ENCODE results near the gene MPND. TPM values are rescaled to one million over a fixed set of nuclear protein-coding genes. Genes with fewer than 3 reads are reported as not detected.

The MPND gene
- polyA plus RNA-seq, 1 of the 3 experiments (the other 2 are of a cell fraction) = 21.3 TPM

GRCh38 chr19:4376991-4377781 is 33.8 kb downstream of the MPND start:
- Histone ChIP-seq H3K36me3 (replicated peaks in 1 of 2; ENCODE audit: control insufficient read depth in 1 of 2, insufficient read depth in 2 of 2, low read length in 1 of 2) (no peaks in the 10 kb centered on the region), H3K9me3 (no peaks in the 10 kb centered on the region), H3K4me2 (peak overlapping the region; percentile 15; the same call in 1 of the 2 replicates), H3K27ac (ENCODE audit: low read depth in 2 of 2, low read length in 1 of 2) (peak overlapping the region; percentile 8 to 80; a peak in 3 of 4 replicates), H3K27me3 (ENCODE audit: insufficient read depth) (no peaks in the 10 kb centered on the region), H3K9ac (no peak overlapping the region), H3F3A (replicated peaks; ENCODE audit: insufficient read depth) (peaks cover 12% of the 10 kb centered on the region), H3K4me1 (ENCODE audit: control insufficient read depth in 1 of 2, insufficient read depth in 2 of 2, low read depth in 1 of 2, low read length in 1 of 2) (peaks cover 33 to 63% of the 10 kb centered on the region in 2 experiments), H3K4me3 (ENCODE audit: low read depth in 2 of 2, low read length in 1 of 2) (no peak overlapping the region), H2AFZ (ENCODE audit: low read depth) (no peak overlapping the region), H3K79me2 (ENCODE audit: insufficient read depth) (peaks cover 87% of the 10 kb centered on the region), H3K9me2 (no peaks in the 10 kb centered on the region), H4K20me1 (ENCODE audit: insufficient read depth) (peaks cover 44% of the 10 kb centered on the region)
- TF ChIP-seq GATA2 (CRISPR knock-in tag; IDR thresholded peaks at IDR 0.05) (no peak), FOSL2 (IDR thresholded peaks at IDR 0.05; ENCODE audit: borderline replicate concordance, low read depth) (peak; percentile 14; the same call in 1 of the 2 replicates)
- WGBS (ENCODE audit: low lambda C conversion rate) = 62% methylated on average over 12 of the region's 23 CpGs
- CTCF ChIA-PET = interaction anchor here (0.8 to 4.8 kb wide), 6 partner anchors 10 to 35 kb away, joined by 3 to 16 read pairs (median 4); partner anchors contain the start of genes MPND and SH3GL1
- DNase-seq = no peak
- POLR2A ChIA-PET = no interaction called here

GRCh38 chr19:4378886-4379285 is 35.5 kb downstream of the MPND start:
- no peaks in the 10 kb centered on the region for H3K36me3 ChIP-seq (replicated peaks in 1 of 2; ENCODE audit: control insufficient read depth in 1 of 2, insufficient read depth in 2 of 2, low read length in 1 of 2)
- no peak overlapping the region for H3K4me3 ChIP-seq (ENCODE audit: low read depth in 2 of 2, low read length in 1 of 2)
- 94% methylated on average over 11 of the region's 11 CpGs for WGBS (ENCODE audit: low lambda C conversion rate)
- H3K27ac ChIP-seq (ENCODE audit: low read depth in 2 of 2, low read length in 1 of 2) = no peak overlapping the region
- H4K20me1 ChIP-seq (ENCODE audit: insufficient read depth) = peaks cover 58% of the 10 kb centered on the region
- H3K9me2 ChIP-seq = no peaks in the 10 kb centered on the region
- ChIA-PET POLR2A (no interaction called here), CTCF (interaction anchor here (1.1 kb wide), 1 partner anchor 8 kb away, joined by 4 read pairs; no protein-coding TSS in a partner anchor)
- peaks cover 87% of the 10 kb centered on the region for H3K79me2 ChIP-seq (ENCODE audit: insufficient read depth)
- H2AFZ ChIP-seq (ENCODE audit: low read depth) = no peak overlapping the region
- no peak for DNase-seq
- peaks cover 12% of the 10 kb centered on the region for H3F3A ChIP-seq (replicated peaks; ENCODE audit: insufficient read depth)
- H3K4me1 ChIP-seq (ENCODE audit: control insufficient read depth in 1 of 2, insufficient read depth in 2 of 2, low read depth in 1 of 2, low read length in 1 of 2) = peaks cover 33 to 46% of the 10 kb centered on the region in 2 experiments
- H3K4me2 ChIP-seq = no peak overlapping the region
- no peaks in the 10 kb centered on the region for H3K27me3 ChIP-seq (ENCODE audit: insufficient read depth)
- H3K9ac ChIP-seq = no peak overlapping the region
- no peaks in the 10 kb centered on the region for H3K9me3 ChIP-seq
- TF ChIP-seq NRF1 (IDR thresholded peaks at IDR 0.05; ENCODE audit: low read depth, low read length) (no peak), NFIC (IDR thresholded peaks at IDR 0.05; ENCODE audit: borderline replicate concordance) (no peak), POLR2AphosphoS5 (IDR thresholded peaks at IDR 0.05; ENCODE audit: low read depth, low read length) (no peak), PBX3 (IDR thresholded peaks at IDR 0.05) (no peak), SIN3A (IDR thresholded peaks at IDR 0.05; ENCODE audit: borderline replicate concordance, low read depth, low read length) (no peak), GATA2 (CRISPR knock-in tag; IDR thresholded peaks at IDR 0.05) (no peak), RXRA (IDR thresholded peaks at IDR 0.05; ENCODE audit: borderline replicate concordance, low read depth) (no peak), FOXM1 (IDR thresholded peaks at IDR 0.05; ENCODE audit: low read depth) (no peak), RCOR1 (IDR thresholded peaks at IDR 0.05; ENCODE audit: low read length) (no peak), ZBTB33 (IDR thresholded peaks at IDR 0.05; ENCODE audit: borderline replicate concordance, low read depth) (no peak), MAX (IDR thresholded peaks at IDR 0.05; ENCODE audit: low read depth) (no peak), TCF12 (IDR thresholded peaks at IDR 0.05) (no peak), GABPA (IDR thresholded peaks at IDR 0.05; ENCODE audit: low read depth) (no peak), FOSL2 (IDR thresholded peaks at IDR 0.05; ENCODE audit: borderline replicate concordance, low read depth) (no peak), TEAD4 (IDR thresholded peaks at IDR 0.05; ENCODE audit: borderline replicate concordance, insufficient read depth) (no peak), JUND (IDR thresholded peaks at IDR 0.05) (no peak), CTCF (IDR thresholded peaks at IDR 0.05) (no peak), USF1 (IDR thresholded peaks at IDR 0.05; ENCODE audit: borderline replicate concordance, low read depth) (no peak)
